Activated CD4-positive, alpha-beta T cell treated with anti-CD3 and anti-CD28 coated beads, Interleukin-10, Interleukin-2, amounts not matched to agents 100 ng/mL and 50 ng/mL, durations not matched to agents 16 hours and 8 hours (primary cell): ENCODE measurements around the gene CYP24A1.

Source experiments
- DNase-seq: peaks from one replicate; pipeline ENCODE4 v3.0.0-alpha.2; 2020

Gene CYP24A1

DNA sequence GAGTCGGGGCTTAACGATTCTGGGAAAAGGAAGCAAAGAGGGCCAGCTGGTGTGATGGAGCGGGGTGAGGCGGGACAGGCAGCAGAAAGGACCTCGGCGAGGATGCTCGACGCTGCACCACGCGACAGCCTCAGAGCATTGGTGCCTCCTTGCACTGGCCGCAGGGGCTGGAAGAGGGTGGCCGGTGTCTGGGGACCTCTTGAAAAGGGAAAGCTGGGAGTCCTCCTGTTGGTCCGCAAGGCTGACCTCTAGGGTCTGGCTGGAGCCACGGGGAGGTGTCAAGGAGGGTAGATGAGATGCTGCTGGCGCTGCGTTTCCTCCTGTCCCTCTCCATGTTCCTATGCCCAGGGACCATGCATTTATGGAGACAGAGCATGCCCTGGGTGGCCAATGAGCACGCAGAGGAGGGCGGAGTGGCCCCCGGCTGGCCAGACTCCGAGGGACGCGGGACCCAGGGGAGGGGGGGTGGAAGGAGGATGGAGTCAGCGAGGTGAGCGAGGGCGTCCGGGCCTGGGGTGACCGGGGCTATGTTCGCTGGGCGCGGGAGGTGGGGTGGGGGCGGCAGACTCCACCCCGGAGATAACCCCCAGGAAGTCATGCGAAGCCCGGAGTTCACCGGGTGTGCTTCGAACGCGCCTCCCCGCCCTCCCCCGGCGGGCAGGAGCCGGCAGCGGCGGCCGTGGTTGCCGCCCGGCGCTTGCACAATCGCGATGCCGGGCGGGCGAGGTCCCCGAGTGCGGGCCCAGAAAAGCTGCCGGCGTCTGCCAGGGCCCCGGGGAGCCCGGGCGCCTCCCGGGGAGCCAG lies at the start of gene CYP24A1:
CYP24A1 (minus strand) TSS at position 334 of the 804 bp plus-strand sequence. CDS start 407 bp downstream, outside the sequence.
- no peak for DNase-seq

DNA sequence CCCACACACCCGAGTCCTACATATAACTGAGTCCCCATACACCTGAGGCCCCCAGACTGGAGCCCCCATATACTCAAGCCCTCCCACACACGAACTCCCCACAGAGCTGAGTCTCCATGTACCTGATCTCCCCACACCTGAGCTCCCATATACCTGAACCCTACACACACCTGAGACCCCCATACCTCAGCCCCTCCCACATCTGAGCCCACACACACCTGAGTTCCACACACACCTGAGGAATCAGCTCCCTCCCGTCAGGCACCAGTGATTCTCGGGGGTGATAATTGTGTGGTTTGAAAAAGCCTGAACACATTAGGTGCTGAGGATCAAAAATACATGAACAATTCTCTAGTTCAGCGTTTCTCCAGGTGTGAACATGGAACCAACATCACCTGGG lies 49.5 kb upstream of the CYP24A1 start:
- DNase-seq, result no peak

DNA sequence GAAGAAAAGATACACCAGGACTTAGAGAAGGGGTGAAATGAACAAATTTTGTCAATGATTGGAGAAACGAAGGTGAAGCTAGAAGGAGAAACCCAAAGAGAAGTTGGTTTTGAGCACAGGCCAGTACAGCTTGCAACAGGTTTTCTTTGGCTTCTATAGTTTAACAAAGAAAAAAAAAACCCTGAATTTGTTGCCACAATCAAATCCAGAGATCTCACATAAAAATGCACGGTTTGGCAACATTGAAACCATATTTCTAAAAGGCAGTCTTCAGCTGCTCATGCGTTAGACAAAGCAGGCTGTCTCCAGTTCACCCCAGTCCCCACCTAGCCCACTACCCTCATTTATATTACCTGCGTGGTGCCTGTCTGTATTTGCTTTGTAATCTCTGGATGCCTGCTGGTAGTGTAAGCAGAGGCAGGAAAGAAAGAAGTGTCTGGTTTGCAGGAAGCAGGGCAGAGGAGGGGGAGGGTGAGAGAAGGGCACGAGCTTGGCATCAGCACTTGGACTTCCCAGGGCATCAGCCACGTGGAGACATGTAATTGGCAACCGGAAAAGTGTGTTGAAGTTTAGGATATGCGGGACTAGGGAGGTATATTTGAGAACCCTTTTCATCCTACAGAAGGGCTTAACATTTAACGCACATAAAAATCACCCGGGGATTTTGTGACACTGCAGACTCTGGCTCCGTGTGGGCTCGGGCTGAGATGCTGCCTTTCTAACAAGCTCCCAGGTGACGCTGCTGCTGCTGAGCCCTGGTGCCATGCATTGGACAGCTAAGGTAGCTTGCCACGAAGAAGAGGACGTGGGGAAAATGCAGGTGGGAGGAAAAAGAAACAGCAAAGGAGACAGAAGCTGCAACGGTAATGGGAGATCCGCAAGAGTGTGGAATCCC lies 48.5 kb upstream of the CYP24A1 start:
- no peak for DNase-seq

DNA sequence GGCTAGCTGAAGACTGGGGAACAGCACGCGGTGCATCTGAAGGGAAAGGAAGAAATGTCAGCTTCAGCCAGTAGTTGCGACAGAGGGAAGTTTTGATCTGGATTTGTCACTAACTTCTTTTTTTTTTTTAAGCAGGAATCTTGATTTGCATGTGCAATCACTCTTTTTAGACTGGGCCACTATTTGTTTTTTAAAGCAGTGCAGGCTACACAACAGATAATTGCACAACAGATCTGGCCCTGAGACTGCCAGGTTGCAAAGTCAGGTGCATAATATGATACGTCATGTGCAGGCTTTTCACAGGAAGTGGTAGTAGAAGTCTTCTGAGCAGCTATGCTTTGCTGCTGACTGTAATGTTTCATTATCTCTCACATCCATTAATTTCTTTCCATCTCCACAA lies 47.6 kb upstream of the CYP24A1 start:
- DNase-seq, result peak; percentile 84

DNA sequence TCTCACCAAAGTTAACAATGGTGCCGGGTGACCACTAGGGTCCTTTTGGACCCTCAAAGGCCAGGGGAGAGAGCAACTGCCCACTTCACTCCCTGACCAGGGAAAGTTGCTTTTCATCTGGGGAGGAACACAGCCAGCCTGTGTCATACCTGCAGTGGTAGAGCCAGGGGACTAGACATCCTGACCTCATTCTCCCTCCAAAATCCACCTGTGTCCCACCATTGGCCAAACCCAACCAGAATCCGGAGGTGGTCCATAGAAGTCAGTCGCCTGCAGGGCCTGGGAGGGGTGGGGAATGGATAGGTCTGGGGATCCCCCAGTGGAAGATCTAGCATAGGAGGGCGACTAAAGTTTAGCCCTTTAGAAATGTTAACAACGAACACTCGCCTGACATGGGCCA lies 46.9 kb upstream of the CYP24A1 start:
- no peak for DNase-seq

DNA sequence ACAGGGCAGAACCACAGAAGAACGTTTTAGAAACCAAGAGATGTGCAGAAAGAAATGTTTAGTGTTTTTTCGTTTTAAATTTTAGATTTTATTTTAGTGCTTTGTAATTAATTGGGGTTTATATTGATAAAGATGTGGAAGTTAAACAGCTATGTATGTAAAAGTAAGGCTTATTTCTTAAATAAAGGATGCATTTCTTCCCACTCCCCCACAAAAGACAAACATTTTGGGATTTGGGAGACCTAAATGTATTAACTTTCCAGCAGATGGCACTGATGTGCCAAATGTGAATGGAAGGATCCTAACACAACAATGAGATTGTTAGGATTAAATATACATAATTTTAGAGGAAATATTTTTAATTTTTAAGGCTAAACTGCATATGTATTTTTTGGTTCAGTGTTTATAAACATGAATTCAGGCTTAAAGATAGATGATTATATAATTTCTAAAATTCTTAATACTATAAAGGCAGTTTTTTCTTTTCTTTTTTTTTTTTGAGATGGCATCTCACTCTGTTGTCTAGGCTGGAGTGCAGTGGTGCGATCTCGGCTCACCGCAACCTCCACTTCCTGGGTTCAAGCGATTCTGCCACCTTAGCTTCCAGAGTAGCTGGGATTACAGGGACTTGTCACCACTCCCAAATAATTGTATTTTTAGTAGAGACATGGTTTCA lies 46.1 kb upstream of the CYP24A1 start:
- DNase-seq, result peak; percentile 31

DNA sequence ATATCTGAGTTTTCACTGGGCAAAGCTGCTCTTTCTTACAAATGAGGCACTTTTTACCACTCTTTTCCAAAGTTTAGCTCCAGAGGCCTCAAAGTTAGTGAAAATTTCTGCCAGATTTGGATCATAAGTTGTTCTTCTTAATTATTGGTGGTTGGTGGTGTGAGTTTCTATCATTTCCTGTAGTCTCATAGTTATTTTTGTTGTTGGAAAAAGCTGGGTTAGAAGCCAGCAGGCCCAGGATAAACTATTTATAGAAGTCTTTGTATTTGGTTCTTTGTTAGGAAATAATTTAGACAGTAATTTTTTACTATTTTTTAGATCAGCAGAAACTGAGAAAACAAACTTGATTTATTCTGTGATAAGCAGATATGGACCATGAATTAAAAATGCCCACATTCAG lies 44.7 kb upstream of the CYP24A1 start:
- no peak for DNase-seq

DNA sequence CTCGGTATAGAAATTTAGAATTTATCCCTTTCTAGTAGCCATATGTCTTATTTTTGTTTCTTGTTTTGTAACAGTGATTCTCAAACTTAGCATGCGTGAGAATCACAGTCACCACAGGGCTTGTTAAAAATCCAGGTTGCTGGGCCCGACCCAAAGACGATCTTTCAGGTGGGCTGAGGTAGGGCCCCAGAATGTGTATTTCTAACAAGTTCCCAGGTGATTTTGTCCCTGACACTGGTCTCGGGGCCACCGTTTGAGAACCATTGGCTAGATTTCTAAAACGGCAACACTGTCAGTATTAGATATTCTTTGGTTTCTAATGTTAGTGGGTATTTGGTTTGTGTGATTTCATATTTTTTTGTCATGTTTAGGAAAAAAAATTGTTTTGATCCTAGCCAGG lies 44.0 kb upstream of the CYP24A1 start:
- no peak for DNase-seq

DNA sequence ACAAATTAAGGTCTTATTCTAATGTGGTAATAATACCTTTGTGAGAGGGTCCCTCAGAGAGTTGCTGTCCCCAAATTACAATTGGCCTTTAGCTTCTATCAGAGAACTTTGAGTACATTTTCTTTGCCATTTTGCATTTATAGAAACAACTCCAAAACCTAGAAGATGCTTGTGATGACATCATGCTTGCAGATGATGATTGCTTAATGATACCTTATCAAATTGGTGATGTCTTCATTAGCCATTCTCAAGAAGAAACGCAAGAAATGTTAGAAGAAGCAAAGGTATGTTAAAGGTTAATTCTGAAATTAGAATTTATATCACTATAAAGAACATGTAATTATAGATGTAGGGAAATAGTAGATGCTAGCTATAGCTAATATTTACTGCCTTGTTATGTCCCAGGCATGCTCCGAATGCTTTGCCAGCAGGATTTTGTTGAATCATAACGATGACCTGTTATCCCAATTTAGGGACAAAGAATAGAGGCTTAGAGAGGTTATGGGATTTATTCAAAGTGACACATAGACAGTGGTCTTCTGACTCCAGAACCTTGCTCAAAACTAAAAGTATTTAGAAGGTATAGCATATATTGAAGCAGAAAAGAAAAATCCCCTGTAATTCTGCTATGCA lies 41.5 kb upstream of the CYP24A1 start:
- no peak for DNase-seq

DNA sequence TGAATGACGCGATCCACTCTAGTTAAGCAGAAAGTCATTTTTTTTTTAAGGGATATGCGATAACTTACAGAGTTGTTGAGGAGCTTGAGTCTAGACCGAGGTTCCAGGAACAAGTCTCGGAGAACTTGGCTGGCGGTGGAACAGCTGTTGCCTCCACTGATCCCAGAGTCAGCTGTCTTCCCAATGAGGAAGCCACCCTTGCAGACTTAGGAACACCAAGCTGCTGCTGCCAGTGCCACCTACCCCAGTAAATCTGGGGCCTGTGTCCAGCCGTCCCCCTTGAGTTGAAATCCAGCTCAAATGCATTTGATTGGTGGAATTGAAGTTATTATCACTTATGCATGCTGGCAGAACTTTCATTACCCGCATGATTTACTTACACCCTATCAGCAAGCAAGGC lies 40.8 kb upstream of the CYP24A1 start:
- DNase-seq, result no peak

DNA sequence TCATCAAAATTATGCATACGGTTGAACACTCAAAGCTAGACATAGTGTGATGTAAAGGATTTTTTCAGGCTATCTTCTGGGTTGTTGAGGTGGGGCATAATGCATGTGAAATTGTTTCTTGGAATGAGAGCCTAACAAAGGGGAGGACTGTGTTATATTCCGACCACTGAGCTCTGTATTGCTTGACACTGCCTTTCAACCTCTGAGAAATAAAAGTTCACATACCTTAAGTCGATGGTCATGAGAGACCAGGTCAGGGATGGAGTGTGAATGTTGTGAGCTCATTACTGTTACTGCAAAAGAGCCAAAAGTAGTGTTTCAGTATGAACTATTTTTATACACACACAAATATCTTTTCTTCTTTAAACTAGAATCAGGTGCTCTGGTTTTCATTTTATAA lies 39.1 kb upstream of the CYP24A1 start:
- no peak for DNase-seq

DNA sequence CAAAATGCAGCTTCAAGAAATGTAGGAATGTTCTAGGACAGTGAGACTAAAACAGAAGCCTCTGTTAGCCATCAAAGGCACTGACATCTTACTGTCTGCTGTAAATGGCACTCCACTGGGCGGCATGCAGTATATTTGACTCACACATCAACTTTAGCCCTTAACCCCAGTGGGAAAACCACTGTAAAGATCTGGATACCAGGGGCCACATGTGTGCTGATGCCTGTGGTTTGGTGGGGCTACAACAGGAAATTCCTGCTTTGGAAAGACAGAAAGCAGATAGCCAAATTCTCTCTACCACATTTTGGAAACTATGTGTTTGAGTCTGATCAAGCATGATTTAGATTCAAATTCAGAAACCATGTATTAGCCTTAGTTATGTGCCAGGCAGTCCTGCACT lies 38.4 kb upstream of the CYP24A1 start:
- no peak for DNase-seq

DNA sequence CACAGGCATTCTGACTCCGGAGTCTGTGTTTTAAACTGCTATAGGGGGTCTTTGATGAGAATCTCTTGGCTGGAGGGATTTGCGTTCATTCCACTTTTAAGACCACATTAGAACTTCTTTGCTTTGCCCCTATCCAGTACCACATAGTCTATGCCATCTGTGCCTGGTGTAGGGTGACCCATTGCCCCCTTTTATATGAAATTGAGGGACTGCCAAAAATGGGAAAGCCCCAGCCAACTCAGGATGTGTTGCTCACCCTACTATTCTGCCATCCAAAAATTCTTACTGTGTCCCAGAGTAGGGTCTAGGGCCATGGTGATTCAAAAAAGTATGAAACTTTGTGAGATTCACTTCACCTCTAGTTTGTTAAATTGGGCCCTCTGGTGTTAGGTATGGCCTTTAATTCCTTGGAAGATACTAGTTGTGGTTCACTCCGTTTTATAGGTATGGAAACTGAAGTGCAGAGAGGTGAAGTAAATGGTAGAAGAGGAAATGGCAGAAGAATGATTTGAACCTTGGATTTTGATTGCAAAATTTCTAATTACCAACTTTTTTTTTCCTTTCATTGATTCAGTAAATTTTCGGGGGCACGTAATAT lies 35.5 kb upstream of the CYP24A1 start:
- no peak for DNase-seq

DNA sequence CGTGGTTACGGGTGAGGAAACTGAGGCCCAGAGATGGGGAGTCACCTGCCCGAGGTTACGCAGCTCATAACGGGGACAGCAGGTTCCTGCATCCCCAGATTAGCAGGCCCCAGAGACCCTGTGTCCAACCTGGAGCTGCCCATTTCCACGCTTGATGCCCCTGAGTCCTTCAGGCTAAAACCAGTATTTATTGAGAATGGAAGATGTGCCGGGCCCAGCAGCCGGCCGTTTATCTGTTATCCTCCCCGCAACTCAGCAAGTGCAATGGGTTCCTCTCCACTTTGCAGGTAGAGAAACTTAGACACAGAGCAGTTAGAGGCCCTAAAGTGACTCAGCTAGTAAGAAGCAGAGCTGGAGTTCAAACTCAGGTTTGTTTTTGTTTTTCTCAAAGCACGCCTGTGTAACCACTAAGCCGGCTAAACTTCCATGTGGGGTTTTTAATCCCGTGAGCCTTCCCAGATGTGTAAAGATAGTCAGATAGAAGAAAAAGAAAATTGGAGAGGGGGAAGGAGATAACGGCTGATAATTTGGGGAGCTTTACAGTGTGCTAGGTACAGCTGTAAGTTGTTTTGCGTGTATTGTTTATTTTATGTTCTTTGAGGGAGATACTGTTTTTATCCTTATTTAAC lies 34.9 kb upstream of the CYP24A1 start:
- DNase-seq, result peak; percentile 29

DNA sequence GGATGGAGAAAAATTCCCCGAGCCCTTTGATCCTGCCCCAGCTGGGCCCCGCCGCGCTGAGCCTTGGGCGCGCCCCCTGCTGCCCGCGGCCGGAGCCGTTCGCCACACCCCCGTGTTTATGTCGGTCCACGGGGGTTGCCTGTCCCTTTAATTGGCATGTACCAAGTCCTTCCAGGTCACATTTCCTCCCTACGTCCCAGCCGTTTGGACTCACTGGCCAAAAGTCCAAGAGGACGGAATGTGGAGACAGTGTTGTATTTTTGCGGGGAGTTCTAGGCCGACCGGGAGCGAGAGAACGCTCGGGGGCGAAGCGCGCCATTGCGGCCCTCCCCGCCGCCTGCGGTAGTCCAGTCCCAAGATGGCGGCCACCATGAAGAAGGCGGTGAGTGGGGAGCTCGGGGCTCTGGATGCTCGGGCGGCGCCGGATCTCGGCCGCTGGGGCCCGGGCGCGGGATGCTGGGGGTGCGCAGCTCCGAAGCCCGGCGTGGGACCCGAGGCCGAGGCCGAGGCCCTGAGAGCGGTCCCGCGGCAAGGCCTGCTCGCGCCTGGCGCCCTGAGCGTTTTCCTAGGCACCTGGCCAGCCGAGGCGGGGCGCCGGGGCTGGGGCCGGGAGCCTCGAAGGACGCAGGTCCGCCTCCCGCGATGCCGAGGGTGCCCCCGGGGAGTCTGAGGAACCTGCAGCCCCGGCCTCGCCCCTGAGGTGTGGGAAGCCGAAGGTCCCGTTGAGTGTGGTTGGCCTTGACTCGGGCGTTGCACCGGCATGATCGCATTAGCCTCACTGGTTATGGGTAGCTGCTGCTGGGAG lies 34.2 kb upstream of the CYP24A1 start, which contains the start of gene PFDN4:
PFDN4 (plus strand) TSS at position 345 of the 805 bp plus-strand sequence; CDS start at position 359, 14 bp downstream.
- peak; percentile 87 for DNase-seq

DNA sequence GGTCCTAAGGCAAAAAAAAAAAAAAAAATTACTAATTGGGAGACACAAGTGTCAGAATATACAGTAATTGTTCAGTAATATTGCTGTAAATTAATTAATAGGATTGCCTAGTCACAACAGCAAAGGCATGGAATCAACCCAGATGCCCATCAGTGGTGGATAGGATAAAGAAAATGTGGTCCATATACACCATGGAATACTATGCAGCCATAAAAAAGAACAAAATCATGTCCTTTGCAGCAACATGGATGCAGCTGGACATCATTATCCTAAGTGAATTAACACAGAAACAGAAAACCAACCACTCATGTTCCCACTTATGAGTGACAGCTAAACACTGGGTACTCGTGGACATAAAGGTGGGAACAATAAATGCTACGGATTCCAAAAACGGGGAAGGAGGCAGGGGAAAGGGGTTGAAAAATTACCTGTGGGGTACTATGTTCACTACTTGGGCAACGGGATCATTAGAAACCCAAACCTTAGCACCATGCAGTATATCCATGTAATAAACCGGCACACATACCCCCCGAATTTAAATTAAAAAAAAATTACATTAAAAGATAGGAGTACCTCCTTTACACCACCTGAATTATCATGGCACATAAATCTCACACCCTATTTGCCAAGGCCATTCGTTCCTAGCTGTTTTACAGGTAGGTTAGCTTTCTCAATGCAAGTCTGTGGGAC lies 33.4 kb upstream of the CYP24A1 start:
- no peak for DNase-seq

DNA sequence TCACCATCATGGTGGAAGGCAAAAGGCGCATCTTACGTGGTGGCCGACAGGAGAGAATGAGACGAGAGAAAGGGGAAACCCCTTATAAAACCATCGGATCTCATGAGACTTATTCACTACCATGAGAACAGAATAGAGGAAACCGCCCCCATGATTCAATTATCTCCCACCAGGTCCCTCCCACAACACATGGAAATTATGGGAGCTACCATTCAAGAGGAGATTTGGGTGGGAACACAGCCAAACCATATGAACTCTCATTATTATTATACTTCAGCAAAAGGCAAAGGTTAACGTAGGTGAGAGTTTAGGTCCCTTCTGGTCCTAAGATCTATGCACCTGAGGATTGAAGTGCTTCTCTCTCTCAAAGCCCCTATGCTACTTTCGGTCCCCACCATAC lies 31.7 kb upstream of the CYP24A1 start:
- DNase-seq, result peak; percentile 26

DNA sequence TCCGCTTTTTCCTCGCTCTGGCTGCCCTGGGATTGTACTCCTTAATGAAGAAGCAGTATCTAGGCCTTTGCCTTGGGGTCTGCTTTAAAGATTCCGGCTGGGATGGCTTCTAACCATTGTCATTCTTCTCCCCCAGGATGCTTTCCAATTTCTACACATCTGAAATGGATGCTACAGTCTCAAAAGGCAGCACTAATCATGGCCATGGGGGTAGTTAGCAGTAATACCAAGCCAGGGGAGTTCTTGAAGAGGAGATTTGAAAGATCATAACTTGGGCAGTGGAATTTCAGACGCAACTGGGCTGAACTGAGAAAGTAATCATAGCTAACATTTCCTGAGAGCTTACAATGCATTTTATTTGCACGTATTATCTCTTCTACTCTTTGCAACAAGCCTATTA lies 30.7 kb upstream of the CYP24A1 start:
- no peak for DNase-seq

DNA sequence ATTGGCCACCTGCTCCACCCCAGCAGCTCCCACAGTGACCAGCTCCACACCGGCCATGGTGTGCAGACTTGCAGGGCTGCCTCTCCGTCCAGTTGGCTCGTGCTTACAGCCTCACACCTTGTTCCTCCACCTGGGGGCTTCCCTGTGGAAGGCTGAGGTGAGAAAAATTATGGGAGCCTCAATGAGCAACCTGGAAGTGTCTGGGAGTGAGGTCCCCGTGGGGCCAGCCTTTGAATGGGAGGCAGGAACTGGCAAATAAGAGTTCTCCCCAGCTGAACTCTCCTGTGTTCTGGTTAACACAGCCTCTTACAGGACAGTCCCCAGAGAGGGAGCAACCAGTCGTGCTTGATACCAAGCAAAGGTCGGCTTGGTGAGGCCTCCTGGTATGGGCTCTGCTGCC lies 30.3 kb upstream of the CYP24A1 start:
- DNase-seq, result no peak

DNA sequence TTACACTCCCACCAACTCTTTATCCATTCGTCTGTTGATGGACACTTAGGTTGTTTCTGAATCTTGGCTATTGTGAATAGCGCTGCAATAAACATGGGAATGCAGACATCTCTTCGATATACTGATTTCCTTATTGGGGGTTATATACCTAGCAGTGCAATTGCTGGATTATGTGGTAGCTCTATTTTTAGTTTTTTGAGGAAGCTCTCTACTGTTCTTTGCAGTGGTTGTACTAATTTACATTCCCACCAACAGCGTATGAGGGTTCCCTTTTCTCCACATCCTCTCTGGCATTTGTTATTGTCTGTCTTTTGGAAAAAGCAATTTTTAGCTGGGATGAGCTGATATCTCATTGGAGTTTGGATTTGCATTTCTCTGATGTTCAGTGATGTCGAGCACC lies 29.5 kb upstream of the CYP24A1 start:
- no peak for DNase-seq
